ENCODE data around the gene MAPK7.

DNA sequence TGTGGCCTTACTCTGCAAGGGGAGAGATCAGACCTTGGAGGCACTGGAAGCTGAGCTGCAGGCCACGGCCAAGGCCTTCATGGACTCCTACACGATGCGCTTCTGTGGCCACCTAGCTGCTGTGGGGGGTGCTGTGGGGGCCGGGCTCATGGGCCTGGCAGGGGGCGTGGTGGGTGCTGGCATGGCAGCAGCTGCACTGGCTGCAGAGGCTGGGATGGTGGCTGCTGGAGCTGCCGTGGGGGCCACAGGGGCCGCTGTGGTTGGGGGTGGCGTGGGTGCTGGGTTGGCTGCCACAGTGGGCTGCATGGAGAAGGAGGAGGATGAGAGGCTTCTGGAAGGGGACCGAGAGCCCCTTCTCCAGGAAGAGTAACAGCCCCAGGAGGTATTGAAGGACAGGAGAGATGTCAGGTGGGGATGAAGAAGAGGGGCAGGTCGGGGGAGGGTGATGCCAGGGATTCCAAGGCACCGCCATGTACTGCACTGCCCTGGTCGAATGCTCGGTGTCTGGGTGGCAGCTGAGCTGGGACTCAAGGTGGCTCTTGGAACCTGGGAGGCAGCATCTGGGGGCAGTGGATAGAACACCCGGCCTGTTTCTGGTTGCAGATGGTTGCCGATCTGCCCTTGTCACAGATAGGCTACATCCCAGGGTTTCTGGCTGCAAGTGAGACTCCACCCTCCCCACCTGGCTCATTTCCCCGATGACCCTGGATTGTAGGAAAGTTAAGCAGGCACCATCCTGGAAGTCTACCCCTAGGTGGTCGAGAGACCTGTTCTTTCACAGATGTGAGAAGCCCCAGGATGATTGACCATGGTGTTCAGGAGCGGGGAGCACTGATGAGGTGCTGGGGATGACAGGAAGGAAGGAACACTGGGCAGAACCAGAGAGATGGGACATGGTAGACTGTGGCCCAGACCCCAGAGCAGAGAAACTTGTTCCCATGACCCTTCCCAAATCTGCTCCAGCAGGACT lies 37.8 kb downstream of the MAPK7 start:
- TF ChIP-seq, protein P1, sequence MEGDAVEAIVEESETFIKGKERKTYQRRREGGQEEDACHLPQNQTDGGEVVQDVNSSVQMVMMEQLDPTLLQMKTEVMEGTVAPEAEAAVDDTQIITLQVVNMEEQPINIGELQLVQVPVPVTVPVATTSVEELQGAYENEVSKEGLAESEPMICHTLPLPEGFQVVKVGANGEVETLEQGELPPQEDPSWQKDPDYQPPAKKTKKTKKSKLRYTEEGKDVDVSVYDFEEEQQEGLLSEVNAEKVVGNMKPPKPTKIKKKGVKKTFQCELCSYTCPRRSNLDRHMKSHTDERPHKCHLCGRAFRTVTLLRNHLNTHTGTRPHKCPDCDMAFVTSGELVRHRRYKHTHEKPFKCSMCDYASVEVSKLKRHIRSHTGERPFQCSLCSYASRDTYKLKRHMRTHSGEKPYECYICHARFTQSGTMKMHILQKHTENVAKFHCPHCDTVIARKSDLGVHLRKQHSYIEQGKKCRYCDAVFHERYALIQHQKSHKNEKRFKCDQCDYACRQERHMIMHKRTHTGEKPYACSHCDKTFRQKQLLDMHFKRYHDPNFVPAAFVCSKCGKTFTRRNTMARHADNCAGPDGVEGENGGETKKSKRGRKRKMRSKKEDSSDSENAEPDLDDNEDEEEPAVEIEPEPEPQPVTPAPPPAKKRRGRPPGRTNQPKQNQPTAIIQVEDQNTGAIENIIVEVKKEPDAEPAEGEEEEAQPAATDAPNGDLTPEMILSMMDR (IDR thresholded peaks at IDR 0.05 in 4 of 5, conservative IDR thresholded peaks at IDR 0.05 in 1 of 5) = no peak
- TF ChIP-seq POLR2A (IDR thresholded peaks at IDR 0.05) = no peak

Measured in gastrocnemius medialis (tissue), 4 donors.